Head of caudate nucleus (tissue), 42 donors: ENCODE measurements around the gene TMEM141.
A peak's percentile ranks its signal among the peaks of the same experiment; 100 is the strongest.
"Not testable (repeated sequence)": the region's sequence is repeated elsewhere in the genome, so short reads cannot be mapped to it uniquely, and the experiment has no call there.

ENCODE experiments used
- DNase-seq, 42 donors: peaks; one replicate each; pipeline versions ENCODE4 v3.0.0 to v3.0.0-alpha.2; 2020 to 2021; ENCODE audit warnings: mixed read lengths in 7 of 42
- intact Hi-C: fragments of 100-400 bp; cut with DNase I; formaldehyde crosslinking; loops from one replicate; pipeline ENCODE4 v1.15.0; 2022

Gene TMEM141

DNA sequence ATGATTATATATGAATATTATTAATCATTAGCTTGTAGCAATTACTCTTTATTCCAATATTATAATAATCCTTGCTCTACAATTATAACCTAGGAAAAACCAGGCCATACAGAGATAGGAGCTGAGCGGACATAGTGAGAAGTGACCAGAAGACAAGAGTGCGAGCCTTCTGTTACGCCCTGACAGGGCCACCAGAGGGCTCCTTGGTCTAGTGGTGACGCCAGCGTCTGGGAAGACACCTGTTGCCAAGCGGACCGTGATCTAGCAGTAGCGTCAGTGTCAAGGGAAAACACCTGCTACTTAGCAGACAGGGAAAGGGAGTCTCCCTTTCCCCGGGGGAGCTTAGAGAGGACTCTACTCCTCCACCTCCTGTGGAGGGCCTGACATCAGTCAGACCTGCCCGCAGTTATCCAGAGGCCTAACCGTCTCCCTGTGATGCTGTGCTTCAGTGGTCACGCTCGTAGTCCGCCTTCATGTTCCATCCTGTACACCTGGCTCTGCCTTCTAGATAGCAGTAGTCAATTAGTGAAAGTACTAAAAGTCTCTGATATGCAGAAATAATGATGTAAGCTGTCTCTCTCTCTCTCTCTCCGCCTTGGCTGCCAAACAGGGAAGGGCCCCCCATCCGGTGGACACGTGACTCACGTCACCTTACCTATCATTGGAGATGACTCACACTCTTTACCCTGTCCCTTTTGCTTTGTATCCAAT is 24.6 kb upstream of the TMEM141 start:
- DNase-seq, result peak in 41 of 42 donors; percentile 31 to 76 (median 57)
- intact Hi-C loops, result not testable (repeated sequence)

DNA sequence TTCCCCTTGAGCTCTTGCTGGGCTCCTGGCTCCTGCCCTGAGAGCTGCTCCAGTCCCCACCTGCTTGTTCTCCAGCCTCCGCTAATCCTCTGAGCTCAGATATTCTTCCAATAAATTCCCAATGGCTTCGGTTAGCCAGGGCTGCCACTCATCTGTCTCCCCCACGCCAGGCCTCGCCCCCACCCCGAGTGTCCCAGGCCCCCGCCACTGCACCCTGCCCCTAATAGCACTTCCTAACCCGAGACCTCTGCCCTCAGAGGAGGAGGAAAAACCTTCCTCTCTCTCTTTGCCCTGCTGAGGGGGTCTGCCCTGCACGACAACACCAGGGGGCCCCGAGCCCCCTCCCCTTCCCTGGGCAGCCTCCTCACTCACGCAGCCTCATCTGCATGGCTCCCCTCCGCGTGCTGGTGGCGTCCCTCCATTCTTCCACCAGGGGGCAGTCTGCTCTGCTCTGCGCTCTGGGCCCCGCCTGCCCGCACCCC is 21.4 kb upstream of the TMEM141 start:
- peak in 32 of 42 donors; percentile 29 to 82 (median 50) for DNase-seq
- intact Hi-C loops, result no loop called here

DNA sequence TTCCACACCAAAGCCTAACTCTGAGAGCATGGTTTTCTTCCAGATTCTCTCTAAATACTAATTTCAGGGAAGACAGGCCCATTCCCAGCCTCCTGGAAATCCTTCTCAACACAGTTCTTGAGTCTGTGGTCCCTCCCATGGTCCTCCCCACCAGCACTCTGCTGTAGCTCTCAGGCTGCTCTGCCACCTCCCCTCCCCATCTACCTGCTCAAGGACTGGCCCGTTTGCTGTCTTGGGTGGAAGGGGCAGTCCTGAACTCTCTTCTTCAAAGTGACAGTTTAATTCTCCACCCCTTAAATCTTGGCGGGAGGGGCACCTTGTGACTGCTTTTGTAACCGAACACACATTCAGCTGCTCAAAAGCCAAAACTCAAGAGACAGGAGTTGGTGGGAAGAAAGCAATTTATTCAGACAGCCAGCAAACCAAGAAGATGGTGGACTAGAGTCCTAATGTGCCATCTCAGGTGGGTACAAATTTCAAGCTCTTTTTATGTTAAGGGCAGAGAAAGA is 19.2 kb upstream of the TMEM141 start:
- no peak for DNase-seq
- intact Hi-C loops, result no loop called here

DNA sequence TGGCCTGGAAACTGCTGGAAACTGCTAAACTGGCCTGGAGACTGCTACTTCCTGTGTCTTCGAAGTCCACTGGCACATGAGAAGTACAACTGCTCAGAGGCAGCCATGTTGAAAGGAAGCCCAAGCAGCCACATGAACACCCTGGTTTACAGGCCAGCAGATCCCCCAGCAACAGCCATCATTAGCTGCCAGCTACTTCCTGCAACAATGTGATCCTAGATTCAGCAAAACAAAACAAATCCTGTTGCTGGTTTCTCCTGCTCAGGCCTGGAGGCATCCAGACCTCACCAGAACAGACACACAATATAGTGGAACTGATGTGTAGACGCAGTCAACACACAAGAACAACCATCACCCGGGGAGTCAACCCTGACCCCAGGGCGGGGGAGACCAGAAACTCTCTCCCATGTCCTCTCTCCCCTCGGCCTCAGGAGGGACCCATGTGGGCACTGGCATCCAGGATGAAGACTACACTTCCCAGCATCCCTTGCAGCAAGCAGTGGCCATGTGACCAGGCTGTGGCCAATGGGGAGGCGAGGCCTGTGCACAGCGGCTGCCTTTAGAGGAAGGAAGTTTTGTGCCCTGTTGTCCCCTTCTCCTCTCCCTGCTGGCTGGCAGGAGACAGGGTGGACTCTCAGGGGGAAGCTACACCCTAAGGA is 17.6 kb upstream of the TMEM141 start:
- DNase-seq, result peak in 33 of 42 donors; percentile 22 to 69 (median 45)
- intact Hi-C loops, result no loop called here

- no peak for DNase-seq
- intact Hi-C loops, result no loop called here
These were observed 16.6 kb upstream of the TMEM141 start for GRCh38 chr9:136774416-136775045.

DNA sequence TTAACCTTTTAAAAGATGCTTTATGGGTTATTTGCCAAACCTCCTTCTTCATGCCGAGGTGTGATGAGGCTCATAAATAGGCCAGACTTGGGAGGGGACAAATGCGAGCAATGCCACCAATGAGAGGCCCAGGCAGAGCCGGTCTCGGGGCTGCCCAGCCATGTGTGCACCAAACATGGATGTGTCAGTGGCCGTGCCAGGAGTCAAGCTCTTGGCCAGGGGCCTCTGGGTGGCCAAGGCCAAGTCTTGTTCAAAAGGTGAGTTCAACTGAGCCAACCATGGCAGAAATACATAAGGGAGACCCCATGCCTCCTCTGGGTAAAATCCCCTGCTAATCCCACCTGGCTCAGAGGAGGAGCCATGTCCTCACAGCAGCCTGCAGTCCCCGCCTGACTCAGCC is 16.0 kb upstream of the TMEM141 start:
- intact Hi-C loops, result no loop called here
- no peak for DNase-seq

GRCh38 chr9:136776947-136777346 is 14.2 kb upstream of the TMEM141 start:
- no peak for DNase-seq
- intact Hi-C loops, result no loop called here

DNA sequence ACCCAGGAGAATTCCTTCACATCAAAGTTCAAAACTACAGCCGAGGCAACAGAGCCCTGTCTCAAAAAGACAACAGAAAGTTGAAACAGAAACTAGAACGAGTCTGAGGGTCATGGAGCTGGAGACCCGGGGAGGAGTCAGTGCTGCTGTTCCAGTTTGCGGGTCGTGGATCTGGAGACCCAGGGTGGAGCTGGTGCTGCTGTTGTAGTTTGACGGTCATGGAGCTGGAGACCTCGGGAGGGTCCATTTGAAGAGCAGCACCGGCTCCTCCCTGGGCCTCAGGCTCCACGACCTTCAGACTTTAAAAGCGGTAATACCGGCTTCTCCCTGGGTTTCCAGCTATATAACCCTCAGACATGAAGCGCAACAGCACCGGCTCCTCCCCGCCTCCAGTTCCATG is 13.8 kb upstream of the TMEM141 start:
- no peak for DNase-seq
- intact Hi-C loops, result no loop called here

GRCh38 chr9:136779808-136780207 is 11.3 kb upstream of the TMEM141 start:
- no peak for DNase-seq
- intact Hi-C loops, result loop anchor here (10.0 kb wide), 1 partner anchor 295 kb away; the partner anchor contains the start of genes SAPCD2 and UAP1L1

DNA sequence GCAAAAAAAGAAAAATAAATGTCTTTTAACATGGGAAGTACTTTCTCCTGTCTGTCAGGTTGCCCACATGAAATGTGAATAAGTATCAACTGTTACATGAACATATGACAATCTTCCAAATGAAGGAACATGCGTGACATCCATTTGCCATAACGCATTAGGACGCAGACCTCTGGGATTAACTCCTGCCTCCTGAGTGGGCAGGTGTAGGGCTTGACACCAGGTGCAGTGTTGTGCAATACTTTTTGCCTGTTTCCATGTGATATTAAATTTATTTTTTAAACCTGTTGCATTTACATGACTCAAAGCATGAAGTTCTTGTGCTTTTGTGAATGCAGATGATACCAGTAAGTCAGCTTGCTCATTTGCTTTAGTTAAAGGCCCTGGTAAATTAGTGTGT is 8.7 kb upstream of the TMEM141 start:
- no peak for DNase-seq
- intact Hi-C loops, result loop anchor here (10.0 kb wide), 1 partner anchor 292 kb away; the partner anchor contains the start of genes SAPCD2 and UAP1L1

DNA sequence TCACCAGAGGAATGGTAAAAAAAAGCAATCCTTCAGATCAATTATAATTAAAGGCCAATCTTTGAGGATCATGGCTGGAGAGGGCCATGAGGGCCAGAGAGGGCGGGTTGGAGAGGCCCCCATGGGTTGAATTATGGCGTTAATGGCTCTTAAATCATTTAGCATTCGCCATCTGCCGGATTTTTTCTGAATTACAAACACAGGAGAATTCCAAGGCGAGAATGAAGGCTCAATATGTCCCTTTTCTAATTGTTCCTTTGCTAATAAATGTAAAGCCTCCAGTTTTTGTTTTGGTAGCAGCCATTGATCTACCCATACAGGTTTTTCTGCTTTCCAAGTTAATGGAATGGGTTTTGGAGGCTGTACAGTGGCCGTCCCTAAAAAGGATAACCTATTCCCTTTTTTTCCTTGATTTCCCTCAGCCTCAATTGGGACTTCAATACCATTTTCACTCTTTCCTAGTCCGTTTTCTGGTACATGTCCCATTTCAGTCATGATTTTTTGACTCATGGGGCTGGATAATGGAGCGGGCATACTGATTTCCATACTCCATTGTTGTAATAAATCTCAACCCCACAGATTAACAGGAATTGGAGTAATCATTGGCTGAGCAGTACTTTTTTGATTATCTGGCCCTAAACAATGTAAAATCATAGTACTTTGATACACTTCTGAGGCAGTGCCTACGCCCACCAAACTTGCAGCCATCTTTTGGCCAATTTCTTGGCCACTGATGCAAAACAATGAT is 6.7 kb upstream of the TMEM141 start:
- peak in 15 of 42 donors; percentile 28 to 78 (median 47) for DNase-seq

DNA sequence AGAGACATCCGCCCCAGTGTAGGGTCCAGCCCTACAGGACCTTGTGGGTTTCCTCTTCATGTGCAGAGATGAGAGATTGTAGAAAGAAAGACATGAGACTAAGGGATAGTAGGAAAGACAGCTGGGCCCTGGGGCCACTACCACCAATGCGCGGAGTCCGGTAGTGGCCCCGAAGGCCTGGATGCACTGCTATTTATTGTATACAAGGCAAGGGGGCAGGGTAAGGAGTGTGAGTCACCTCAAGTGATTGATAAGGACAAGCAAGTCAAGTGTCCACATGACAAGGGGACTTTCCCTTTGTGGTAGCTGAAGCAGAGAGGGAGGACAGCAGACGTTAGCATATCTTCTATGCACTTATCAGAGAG is 6.2 kb upstream of the TMEM141 start:
- no peak for DNase-seq
- intact Hi-C loops, result loop anchor here (5.0 to 10.0 kb wide), 2 partner anchors 252 to 290 kb away; partner anchors contain the start of genes SAPCD2 and UAP1L1

More for the DNA sequence above, 6.7 kb upstream of the TMEM141 start:
- intact Hi-C loops, result loop anchor here (10.0 kb wide), 1 partner anchor 290 kb away; the partner anchor contains the start of genes SAPCD2 and UAP1L1

DNA sequence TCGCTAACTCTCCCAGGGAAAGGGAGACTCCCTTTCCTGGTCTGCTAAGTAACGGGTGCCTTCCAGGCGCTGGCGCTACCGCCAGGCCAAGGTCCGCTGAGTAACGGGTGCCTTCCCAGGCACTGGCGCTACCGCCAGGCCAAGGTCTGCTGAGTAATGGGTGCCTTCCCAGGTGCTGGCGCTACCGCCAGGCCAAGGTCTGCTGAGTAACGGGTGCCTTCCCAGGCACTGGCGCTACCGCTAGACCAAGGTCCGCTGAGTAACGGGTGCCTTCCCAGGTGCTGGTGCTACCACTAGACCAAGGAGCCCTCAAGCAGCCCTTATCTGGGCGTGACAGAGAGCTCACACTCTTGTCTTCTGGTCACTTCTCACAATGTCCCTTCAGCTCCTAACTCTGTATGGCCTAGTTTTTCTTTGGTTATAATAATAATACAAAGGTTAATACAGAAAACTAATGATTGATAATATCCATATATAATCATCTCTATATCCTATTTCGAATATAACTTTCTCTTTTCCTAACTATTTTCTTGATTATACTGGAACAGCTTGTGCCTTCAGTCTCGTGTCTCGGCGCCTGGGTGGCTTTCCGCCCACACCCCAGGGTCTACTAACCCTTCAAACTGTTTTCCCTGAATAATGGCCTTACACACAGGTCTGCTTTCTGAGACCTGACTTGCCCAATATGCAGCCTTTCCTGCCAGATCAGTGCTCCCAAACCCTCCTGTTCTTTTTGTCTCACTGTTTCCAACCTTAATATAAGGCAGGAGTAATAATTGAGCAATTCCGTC is 5.4 kb upstream of the TMEM141 start:
- not testable (repeated sequence) for DNase-seq
- intact Hi-C loops, result loop anchor here (5.0 to 10.0 kb wide), 2 partner anchors 252 to 289 kb away; partner anchors contain the start of genes SAPCD2 and UAP1L1

- intact Hi-C loops, result loop anchor here (5.0 to 10.0 kb wide), 2 partner anchors 251 to 288 kb away; partner anchors contain the start of genes SAPCD2 and UAP1L1
These were observed 4.7 kb upstream of the TMEM141 start for GRCh38 chr9:136786451-136786850.

DNA sequence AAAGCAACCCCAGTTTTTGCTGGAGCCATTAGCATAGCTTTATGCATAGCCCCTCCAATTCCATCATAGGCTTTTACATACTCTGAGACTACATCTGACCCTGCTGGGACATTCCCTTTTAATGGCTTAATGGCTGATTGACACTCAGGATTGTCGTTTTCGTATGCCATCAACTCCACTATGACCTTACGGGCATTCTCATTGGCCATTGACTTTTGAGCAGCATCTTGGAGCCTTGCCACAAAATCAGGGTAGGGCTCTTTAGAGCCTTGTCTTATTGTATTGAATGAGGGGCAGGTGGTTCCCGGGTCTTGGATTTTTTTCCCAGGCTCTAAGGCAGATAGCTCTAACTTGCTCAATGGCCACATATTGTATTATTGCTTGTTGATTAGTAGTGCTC is 4.2 kb upstream of the TMEM141 start:
- intact Hi-C loops, result loop anchor here (5.0 to 10.0 kb wide), 2 partner anchors 250 to 288 kb away; partner anchors contain the start of genes SAPCD2 and UAP1L1
- DNase-seq, result peak in 1 of 42 donors; percentile 15

More at GRCh38 chr9:136786451-136786850, 4.7 kb upstream of the TMEM141 start:
- peak in 41 of 42 donors; percentile 29 to 85 (median 71) for DNase-seq

DNA sequence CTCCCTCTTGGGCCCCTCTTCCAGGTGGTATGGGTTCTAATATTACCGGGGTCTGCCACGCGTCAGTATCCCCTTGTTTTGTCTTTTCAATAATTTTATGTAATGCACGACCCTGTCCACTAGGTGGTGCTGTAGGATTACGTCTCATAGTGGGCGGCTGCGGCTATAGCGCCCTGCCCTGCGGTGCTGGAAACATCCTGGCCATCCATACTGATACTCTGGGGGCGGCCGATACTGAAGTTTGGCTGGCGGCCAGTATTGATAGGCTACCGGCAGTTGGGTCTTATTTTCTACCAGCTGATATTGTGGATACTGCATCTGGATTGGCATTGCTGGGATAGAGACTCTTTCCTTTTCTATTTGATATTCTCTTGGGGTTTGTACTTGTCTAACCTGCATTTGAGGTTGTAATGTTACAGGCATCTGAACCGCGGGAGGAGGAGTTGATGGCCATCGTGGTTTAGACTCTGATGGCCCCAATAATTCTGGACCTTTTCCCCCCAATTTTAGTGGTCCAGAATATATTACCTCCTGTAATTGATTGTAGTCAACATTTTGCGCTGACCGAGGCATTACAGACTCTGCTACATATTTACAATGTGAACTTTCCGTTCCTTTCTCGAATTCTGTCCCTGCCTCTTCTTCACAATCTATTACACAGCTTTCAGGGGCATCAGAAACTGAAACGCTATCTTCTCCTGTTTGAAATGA is 3.3 kb upstream of the TMEM141 start:
- peak; percentile 45 to 90 (median 74) for DNase-seq
- intact Hi-C loops, result loop anchor here (5.0 to 10.0 kb wide), 2 partner anchors 249 to 287 kb away; partner anchors contain the start of genes SAPCD2 and UAP1L1
